ENCODE measurements around the gene SELENOT.

DNA sequence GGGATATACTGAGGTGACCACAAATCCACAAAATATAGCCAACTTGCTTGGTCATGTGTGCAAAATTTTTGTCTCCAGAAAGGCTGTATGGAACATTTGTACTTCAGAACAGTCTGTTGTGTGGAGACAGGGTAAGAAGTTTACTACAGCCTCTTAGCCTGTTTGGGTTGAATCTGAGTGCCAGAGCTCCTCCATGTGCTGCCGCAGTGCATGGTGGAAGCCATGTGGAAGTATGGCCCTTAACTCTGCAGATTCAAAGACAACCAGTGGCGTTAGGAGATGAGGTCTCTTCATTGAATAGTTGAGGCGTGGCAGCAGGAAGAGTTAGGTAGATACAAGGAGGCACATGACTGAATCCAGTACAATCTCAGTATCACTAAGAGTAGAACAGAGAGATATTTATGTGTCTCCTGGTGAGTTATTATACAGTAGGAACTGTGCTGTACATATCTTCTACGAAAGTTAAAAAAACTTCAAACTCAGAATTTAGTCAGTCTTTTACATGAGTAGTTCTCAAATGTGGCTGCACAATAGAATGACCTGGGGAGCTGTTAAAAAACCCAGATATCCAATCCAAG is 47.2 kb upstream of the SELENOT start:
- TF ChIP-seq, protein P1, sequence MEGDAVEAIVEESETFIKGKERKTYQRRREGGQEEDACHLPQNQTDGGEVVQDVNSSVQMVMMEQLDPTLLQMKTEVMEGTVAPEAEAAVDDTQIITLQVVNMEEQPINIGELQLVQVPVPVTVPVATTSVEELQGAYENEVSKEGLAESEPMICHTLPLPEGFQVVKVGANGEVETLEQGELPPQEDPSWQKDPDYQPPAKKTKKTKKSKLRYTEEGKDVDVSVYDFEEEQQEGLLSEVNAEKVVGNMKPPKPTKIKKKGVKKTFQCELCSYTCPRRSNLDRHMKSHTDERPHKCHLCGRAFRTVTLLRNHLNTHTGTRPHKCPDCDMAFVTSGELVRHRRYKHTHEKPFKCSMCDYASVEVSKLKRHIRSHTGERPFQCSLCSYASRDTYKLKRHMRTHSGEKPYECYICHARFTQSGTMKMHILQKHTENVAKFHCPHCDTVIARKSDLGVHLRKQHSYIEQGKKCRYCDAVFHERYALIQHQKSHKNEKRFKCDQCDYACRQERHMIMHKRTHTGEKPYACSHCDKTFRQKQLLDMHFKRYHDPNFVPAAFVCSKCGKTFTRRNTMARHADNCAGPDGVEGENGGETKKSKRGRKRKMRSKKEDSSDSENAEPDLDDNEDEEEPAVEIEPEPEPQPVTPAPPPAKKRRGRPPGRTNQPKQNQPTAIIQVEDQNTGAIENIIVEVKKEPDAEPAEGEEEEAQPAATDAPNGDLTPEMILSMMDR (IDR thresholded peaks at IDR 0.05; ENCODE audit: low read length) = no peak
- no peak for TF ChIP-seq EZH2 (optimal IDR thresholded peaks at IDR 0.05; ENCODE audit: low read depth, low read length)
